ENCODE results near the gene AP1M1.

AP1M1 gene

GRCh38 chr19:16206637-16207036 lies 8.9 kb downstream of the AP1M1 start:
- in situ Hi-C loops (cut with MboI; ENCODE audit: low sequenced_read_pairs) = no loop called here

- in situ Hi-C loops (cut with MboI; ENCODE audit: low sequenced_read_pairs) = no loop called here
These were observed 9.4 kb downstream of the AP1M1 start for GRCh38 chr19:16207063-16207462.

GRCh38 chr19:16207490-16208025 lies 9.8 kb downstream of the AP1M1 start:
- in situ Hi-C loops (cut with MboI; ENCODE audit: low sequenced_read_pairs) = no loop called here

- in situ Hi-C loops (cut with MboI; ENCODE audit: low sequenced_read_pairs) = no loop called here
These were observed 10.5 kb downstream of the AP1M1 start for GRCh38 chr19:16208064-16208759.

- in situ Hi-C loops (cut with MboI; ENCODE audit: low sequenced_read_pairs) = no loop called here
These were observed 11.3 kb downstream of the AP1M1 start for GRCh38 chr19:16208847-16209665.

- in situ Hi-C loops (cut with MboI; ENCODE audit: low sequenced_read_pairs) = no loop called here
These were observed 12.5 kb downstream of the AP1M1 start for GRCh38 chr19:16210168-16210567.

GRCh38 chr19:16213076-16213475 lies 15.4 kb downstream of the AP1M1 start:
- in situ Hi-C loops (cut with MboI; ENCODE audit: low sequenced_read_pairs) = no loop called here

- in situ Hi-C loops (cut with MboI; ENCODE audit: low sequenced_read_pairs) = no loop called here
These were observed 19.3 kb downstream of the AP1M1 start for GRCh38 chr19:16216744-16217670.

GRCh38 chr19:16217716-16218451 lies 20.2 kb downstream of the AP1M1 start:
- in situ Hi-C loops (cut with MboI; ENCODE audit: low sequenced_read_pairs) = no loop called here

- in situ Hi-C loops (cut with MboI; ENCODE audit: low sequenced_read_pairs) = no loop called here
These were observed 21.1 kb downstream of the AP1M1 start for GRCh38 chr19:16218851-16219250.

- in situ Hi-C loops (cut with MboI; ENCODE audit: low sequenced_read_pairs) = no loop called here
These were observed 25.1 kb downstream of the AP1M1 start for GRCh38 chr19:16222806-16223205.

- in situ Hi-C loops (cut with MboI; ENCODE audit: low sequenced_read_pairs) = no loop called here
These were observed 26.0 kb downstream of the AP1M1 start for GRCh38 chr19:16223746-16224145.

- in situ Hi-C loops (cut with MboI; ENCODE audit: low sequenced_read_pairs) = no loop called here
These were observed 26.8 kb downstream of the AP1M1 start for GRCh38 chr19:16224293-16225045.

GRCh38 chr19:16225279-16226183 lies 27.8 kb downstream of the AP1M1 start:
- in situ Hi-C loops (cut with MboI; ENCODE audit: low sequenced_read_pairs) = no loop called here

GRCh38 chr19:16226184-16226591 lies 28.5 kb downstream of the AP1M1 start:
- in situ Hi-C loops (cut with MboI; ENCODE audit: low sequenced_read_pairs) = no loop called here

GRCh38 chr19:16226878-16227836 lies 29.4 kb downstream of the AP1M1 start:
- in situ Hi-C loops (cut with MboI; ENCODE audit: low sequenced_read_pairs) = no loop called here

- in situ Hi-C loops (cut with MboI; ENCODE audit: low sequenced_read_pairs) = no loop called here
These were observed 30.3 kb downstream of the AP1M1 start for GRCh38 chr19:16227837-16228636.
